CD14-positive monocyte (primary cell): ENCODE data around the gene LHX4. TPM values are rescaled to one million over a fixed set of nuclear protein-coding genes. Genes with fewer than 3 reads are reported as not detected.
A peak's percentile ranks its signal among the peaks of the same experiment; 100 is the strongest.

Experiments used
- DNase-seq, 3 donors: peaks; one replicate each; pipeline ENCODE4 v3.0.0-alpha.2; 2011 to 2022
- H2AFZ ChIP-seq: 2 replicates; pipeline ENCODE4 v1.6.0; 2012; ENCODE audit warnings: mild to moderate bottlenecking, low read depth, low read length, inconsistent platforms; ENCODE audit not compliant: insufficient read depth, poor library complexity, severe bottlenecking
- H3K27ac ChIP-seq, 2 donors: 1 replicate in 1 of 2; 2 replicates in 1 of 2; pipeline ENCODE4 v1.5.1; 2012 to 2013; ENCODE audit warnings: low read length in 2 of 2, control low read depth in 1 of 2, inconsistent platforms in 1 of 2, low read depth in 1 of 2, mild to moderate bottlenecking in 1 of 2
- H3K27me3 ChIP-seq, 2 donors: one replicate each; pipeline versions ENCODE4 v1.6.0 to v1.6.1; 2011 to 2013; ENCODE audit warnings: low read length in 2 of 2; ENCODE audit not compliant: control insufficient read depth in 2 of 2, insufficient read depth in 2 of 2
- H3K36me3 ChIP-seq, 2 donors: replicated peaks in 1 of 2; 1 replicate in 1 of 2; 2 replicates in 1 of 2; pipeline versions ENCODE4 v1.5.1 to v1.6.1; 2012 to 2013; ENCODE audit warnings: low read length in 2 of 2, control low read depth in 1 of 2, inconsistent platforms in 1 of 2, mild to moderate bottlenecking in 1 of 2; ENCODE audit not compliant: insufficient read depth in 2 of 2, control insufficient read depth in 1 of 2
- H3K4me1 ChIP-seq, 2 donors: 1 replicate in 1 of 2; 2 replicates in 1 of 2; pipeline versions ENCODE4 v1.5.1 to v1.6.1; 2012 to 2013; ENCODE audit warnings: low read length in 2 of 2, control low read depth in 1 of 2, inconsistent platforms in 1 of 2, mild to moderate bottlenecking in 1 of 2, moderate library complexity in 1 of 2; ENCODE audit not compliant: insufficient read depth in 2 of 2, control insufficient read depth in 1 of 2
- H3K4me2 ChIP-seq: replicated peaks from 2 replicates; pipeline ENCODE3; 2012; ENCODE audit warnings: low read length, moderate library complexity, mild to moderate bottlenecking; ENCODE audit not compliant: poor library complexity, severe bottlenecking; ENCODE audit errors: extremely low read depth
- H3K4me3 ChIP-seq, 3 experiments: fragments of 200-600 bp in 1 of 3; sonication (generic) in 1 of 3; replicated peaks in 1 of 3; 1 replicate in 2 of 3; 2 replicates in 1 of 3; pipeline ENCODE4 v1.5.1; 2011 to 2013; ENCODE audit warnings: low read length in 3 of 3, mild to moderate bottlenecking in 3 of 3, control low read depth in 2 of 3, low read depth in 2 of 3, inconsistent platforms in 1 of 3, moderate library complexity in 1 of 3
- H3K79me2 ChIP-seq: 2 replicates; pipeline ENCODE4 v1.6.0; 2012; ENCODE audit warnings: mild to moderate bottlenecking, control low read depth, inconsistent platforms, low read length, moderate library complexity; ENCODE audit not compliant: insufficient read depth
- H3K9ac ChIP-seq: 2 replicates; pipeline ENCODE4 v1.6.0; 2017; ENCODE audit warnings: low read length, mild to moderate bottlenecking; ENCODE audit not compliant: insufficient read depth, poor library complexity, severe bottlenecking
- H3K9me3 ChIP-seq, 2 donors: replicated peaks in 1 of 2; 1 replicate in 1 of 2; 2 replicates in 1 of 2; pipeline versions ENCODE4 v1.5.1 to v1.6.1; 2012 to 2013; ENCODE audit warnings: low read length in 2 of 2, control low read depth in 1 of 2; ENCODE audit not compliant: control insufficient read depth in 1 of 2, insufficient read depth in 1 of 2
- H4K20me1 ChIP-seq: 2 replicates; pipeline ENCODE4 v1.6.0; 2012; ENCODE audit warnings: mild to moderate bottlenecking, low read length, control low read depth, moderate library complexity; ENCODE audit not compliant: insufficient read depth
- H3K27ac Mint-ChIP-seq, 7 donors: one replicate each; pipeline ENCODE4 v1.8.0; 2020; ENCODE audit warnings: mild to moderate bottlenecking in 7 of 7, mixed read lengths in 7 of 7, moderate library complexity in 6 of 7, inconsistent platforms in 2 of 7
- H3K27me3 Mint-ChIP-seq, 3 donors: one replicate each; pipeline ENCODE4 v1.8.0; 2021 to 2022; ENCODE audit warnings: low read depth in 3 of 3, mild to moderate bottlenecking in 3 of 3, mixed read lengths in 3 of 3, moderate library complexity in 3 of 3, inconsistent platforms in 1 of 3
- H3K36me3 Mint-ChIP-seq, 2 donors: one replicate each; pipeline ENCODE4 v1.8.0; 2020; ENCODE audit warnings: mixed read lengths in 2 of 2, inconsistent platforms in 1 of 2, mild to moderate bottlenecking in 1 of 2
- H3K4me1 Mint-ChIP-seq: one replicate; pipeline ENCODE4 v1.8.0; 2020; ENCODE audit warnings: mild to moderate bottlenecking, mixed read lengths
- H3K4me3 Mint-ChIP-seq, 2 donors: one replicate each; pipeline ENCODE4 v1.8.0; 2020; ENCODE audit warnings: mild to moderate bottlenecking in 2 of 2, mixed read lengths in 2 of 2, moderate library complexity in 1 of 2
- H3K9me3 Mint-ChIP-seq, 7 donors: one replicate each; pipeline ENCODE4 v1.8.0; 2020 to 2022; ENCODE audit warnings: mixed read lengths in 7 of 7, mild to moderate bottlenecking in 6 of 7, moderate library complexity in 6 of 7, inconsistent platforms in 2 of 7
- CTCF ChIP-seq: fragments of 200-600 bp; IDR thresholded peaks from one replicate; pipeline ENCODE4 v1.8.0; 2022; ENCODE audit warnings: antibody characterized with exemption, mild to moderate bottlenecking
- WGBS: methylation state at CpG from one replicate; pipeline ENCODE4 v1.1.5; 2013; ENCODE audit warnings: missing lambda C conversion rate; ENCODE audit not compliant: insufficient coverage; 5-methylcytosine and 5-hydroxymethylcytosine counted together
- intact Hi-C, 2 donors: fragments of 100-400 bp; cut with micrococcal nuclease; formaldehyde crosslinking; loops; one replicate each; pipeline versions ENCODE4 v1.15.0 to v1.15.1; 2023
- polyA plus RNA-seq, 3 donors: library from polyadenylated mRNA; depleted of rRNA in 1 of 3; unstranded in 2 of 3; stranded (reverse) in 1 of 3; fragments of 300-500 nt in 2 of 3; fragments of >200 nt in 1 of 3; fragmentation: Illumina TruSeq in 2 of 3; gene quantifications; 1 replicate in 2 of 3; 2 replicates in 1 of 3; pipeline ENCODE4 v1.2.3, GENCODE V29; 2012 to 2021

Gene LHX4
- polyA plus RNA-seq, 3 donors = not detected

- Histone ChIP-seq H3K4me1 (peaks cover 1 to 3% of the 10 kb centered on the region in 2 donors), H3K9ac (no peak overlapping the region), H3K79me2 (no peaks in the 10 kb centered on the region), H2AFZ (no peak overlapping the region), H3K27me3 (no peaks in the 10 kb centered on the region), H3K4me3 (peak overlapping the region in 1 of 3 experiments; percentile 36), H3K36me3 (no peaks in the 10 kb centered on the region), H3K27ac (no peak overlapping the region), H4K20me1 (no peaks in the 10 kb centered on the region), H3K4me2 (peak overlapping the region; percentile 34), H3K9me3 (peaks cover 0 to 2% of the 10 kb centered on the region in 2 donors)
- Mint-ChIP-seq H3K27me3 (peaks cover 1 to 6% (median 5%) of the 10 kb centered on the region in 3 donors), H3K27ac (no peak overlapping the region), H3K9me3 (peaks cover 0 to 3% (median 0%) of the 10 kb centered on the region in 7 donors), H3K36me3 (no peaks in the 10 kb centered on the region), H3K4me1 (peaks cover 4% of the 10 kb centered on the region), H3K4me3 (peak overlapping the region; percentile 34 to 78)
- peak in 1 of 3 donors; percentile 32 for DNase-seq
- 43% methylated on average over 8 of the region's 15 CpGs for WGBS
- intact Hi-C loops = no loop called here
- no peak for TF ChIP-seq CTCF
Measured at GRCh38 chr1:180213401-180214170, 16.5 kb upstream of the LHX4 start.

- Histone ChIP-seq H3K4me1 (no peaks in the 10 kb centered on the region), H3K4me2 (no peak overlapping the region), H3K27me3 (no peaks in the 10 kb centered on the region), H2AFZ (no peak overlapping the region), H4K20me1 (no peaks in the 10 kb centered on the region), H3K9me3 (peaks cover 0 to 2% of the 10 kb centered on the region in 2 donors), H3K79me2 (no peaks in the 10 kb centered on the region), H3K4me3 (no peak overlapping the region), H3K27ac (no peak overlapping the region), H3K36me3 (no peaks in the 10 kb centered on the region), H3K9ac (no peak overlapping the region)
- H3K9me3 Mint-ChIP-seq = peaks cover 0 to 3% (median 2%) of the 10 kb centered on the region in 7 donors
- H3K4me3 Mint-ChIP-seq = no peak overlapping the region
- peaks cover 2% of the 10 kb centered on the region for H3K4me1 Mint-ChIP-seq
- WGBS = 98% methylated on average over 8 of the region's 22 CpGs
- H3K36me3 Mint-ChIP-seq = no peaks in the 10 kb centered on the region
- H3K27me3 Mint-ChIP-seq = peaks cover 1 to 14% (median 4%) of the 10 kb centered on the region in 3 donors
- no peak for TF ChIP-seq CTCF
- intact Hi-C loops = no loop called here
- DNase-seq = no peak
- H3K27ac Mint-ChIP-seq = no peak overlapping the region
Measured at GRCh38 chr1:180215856-180216625, 14.0 kb upstream of the LHX4 start.
